ENCODE measurements around the gene BSPRY. TPM values are rescaled to one million over a fixed set of nuclear protein-coding genes. Genes with fewer than 3 reads are reported as not detected.

Gene BSPRY
- total RNA-seq, 3 donors from 2014 or later (not counting 1 experiment from before 2014, with no cell fraction given): 3.3 to 5.5 (median 4.3) TPM

GRCh38 chr9:113410207-113410864, 61.0 kb downstream of the BSPRY start, which contains the start of the genes C9orf43 and POLE3:
Gene C9orf43 (plus strand): TSS chr9:113410747. CDS start chr9:113413494, 2,747 bp downstream.
Gene POLE3 (minus strand): TSS chr9:113410675. CDS start chr9:113410293, 382 bp downstream.
- no peaks in the 10 kb centered on the region for H3K9me3 Mint-ChIP-seq

GRCh38 chr9:113416149-113416721, 66.9 kb downstream of the BSPRY start:
- Mint-ChIP-seq H3K4me1 (no peaks in the 10 kb centered on the region), H3K36me3 (no peaks in the 10 kb centered on the region), H3K27ac (no peak overlapping the region), H3K27me3 (ENCODE audit: low read depth in 2 of 2) (peaks cover 0 to 7% of the 10 kb centered on the region in 2 donors), H3K4me3 (no peak overlapping the region), H3K9me3 (no peaks in the 10 kb centered on the region)
- no peak overlapping the region for H3K27ac ChIP-seq (ENCODE audit: low read length)
- intact Hi-C loops (cut with micrococcal nuclease): no loop called here
- no peaks in the 10 kb centered on the region for H3K36me3 ChIP-seq (ENCODE audit: control insufficient read depth, insufficient read depth, low read length)
- no peaks in the 10 kb centered on the region for H3K27me3 ChIP-seq (ENCODE audit: control insufficient read depth, insufficient read depth, low read length)
- no peak for DNase-seq
- no peaks in the 10 kb centered on the region for H3K9me3 ChIP-seq (ENCODE audit: control insufficient read depth, insufficient read depth, low read length)
- TF ChIP-seq CTCF (IDR thresholded peaks at IDR 0.05): no peak
- WGBS (ENCODE audit: insufficient coverage): 43% methylated on average over 3 of the region's 3 CpGs
- no peak for ATAC-seq
- no peak overlapping the region for H3K4me3 ChIP-seq (ENCODE audit: low read length)
- peaks cover 5% of the 10 kb centered on the region for H3K4me1 ChIP-seq (ENCODE audit: control insufficient read depth, insufficient read depth, low read length)

More at GRCh38 chr9:113410207-113410864, 61.0 kb downstream of the BSPRY start, which contains the start of the genes C9orf43 and POLE3:
- Mint-ChIP-seq H3K4me3 (peak within 1 kb of the TSS; percentile 94), H3K4me1 (peaks cover 24 to 28% of the 10 kb centered on the region in 2 donors), H3K27ac (peak within 1 kb of the TSS; percentile 96 to 99), H3K27me3 (ENCODE audit: low read depth in 2 of 2) (no peaks in the 10 kb centered on the region), H3K36me3 (no peaks in the 10 kb centered on the region)
- peak within 1 kb of the TSS; percentile 95 for H3K27ac ChIP-seq (ENCODE audit: low read length)
- peaks cover 23% of the 10 kb centered on the region for H3K4me1 ChIP-seq (ENCODE audit: control insufficient read depth, insufficient read depth, low read length)
- no peak for TF ChIP-seq CTCF (IDR thresholded peaks at IDR 0.05)
- ATAC-seq (peak; percentile 88 to 97 (median 91)), DNase-seq (peak; percentile 94 to 97)
- intact Hi-C loops (cut with micrococcal nuclease): loop anchor here (1.0 to 2.0 kb wide), 5 partner anchors 9 to 190 kb away; partner anchors contain the start of genes ALAD, CDC26, FKBP15 and PRPF4
- H3K9me3 ChIP-seq (ENCODE audit: control insufficient read depth, insufficient read depth, low read length): no peaks in the 10 kb centered on the region
- peaks cover 7% of the 10 kb centered on the region for H3K36me3 ChIP-seq (ENCODE audit: control insufficient read depth, insufficient read depth, low read length)
- no peaks in the 10 kb centered on the region for H3K27me3 ChIP-seq (ENCODE audit: control insufficient read depth, insufficient read depth, low read length)
- H3K4me3 ChIP-seq (ENCODE audit: low read length): peak within 1 kb of the TSS; percentile 78
- under 1% methylated on average over 61 of the region's 61 CpGs for WGBS (ENCODE audit: insufficient coverage)

- H3K27ac ChIP-seq (ENCODE audit: low read length): no peak overlapping the region
- no peak overlapping the region for H3K4me3 ChIP-seq (ENCODE audit: low read length)
- Mint-ChIP-seq H3K4me3 (no peak overlapping the region), H3K27me3 (ENCODE audit: low read depth in 2 of 2) (peaks cover 0 to 10% of the 10 kb centered on the region in 2 donors), H3K36me3 (no peaks in the 10 kb centered on the region), H3K9me3 (no peaks in the 10 kb centered on the region), H3K4me1 (no peaks in the 10 kb centered on the region), H3K27ac (no peak overlapping the region)
- ATAC-seq (no peak), DNase-seq (peak in 1 of 2 donors; percentile 41)
- intact Hi-C loops (cut with micrococcal nuclease): no loop called here
- H3K4me1 ChIP-seq (ENCODE audit: control insufficient read depth, insufficient read depth, low read length): no peaks in the 10 kb centered on the region
- H3K9me3 ChIP-seq (ENCODE audit: control insufficient read depth, insufficient read depth, low read length): no peaks in the 10 kb centered on the region
- WGBS (ENCODE audit: insufficient coverage): 88% methylated on average over 3 of the region's 4 CpGs
- TF ChIP-seq CTCF (IDR thresholded peaks at IDR 0.05): no peak
- H3K36me3 ChIP-seq (ENCODE audit: control insufficient read depth, insufficient read depth, low read length): no peaks in the 10 kb centered on the region
- H3K27me3 ChIP-seq (ENCODE audit: control insufficient read depth, insufficient read depth, low read length): no peaks in the 10 kb centered on the region
These were observed 68.0 kb downstream of the BSPRY start for GRCh38 chr9:113417370-113417769.

Other genes starting within 250 kb of the BSPRY start
- gene SLC31A2, start 198.5 kb upstream of the BSPRY start, total RNA-seq: 1 to 10 TPM; 4.9 to 7.9 (median 6.0) TPM
- gene FKBP15, start 128.3 kb upstream of the BSPRY start, total RNA-seq: 10 to 100 TPM; 35.0 to 37.9 (median 35.9) TPM
- gene SLC31A1, start 128.0 kb upstream of the BSPRY start, total RNA-seq: 10 to 100 TPM in 2 of 3 donors, 1 to 10 TPM in 1; 7.9 to 27.8 (median 11.8) TPM
- gene CDC26, start 74.0 kb upstream of the BSPRY start, total RNA-seq: 10 to 100 TPM; 16.8 to 24.8 (median 21.5) TPM
- 10 to 100 TPM; 16.9 to 23.2 (median 21.1) TPM for gene PRPF4, start 73.9 kb upstream of the BSPRY start, total RNA-seq
- not detected for gene RNF183, start 46.2 kb upstream of the BSPRY start, total RNA-seq
- under 1 TPM; 0.16 to 0.55 (median 0.19) TPM for gene WDR31, start 9.3 kb upstream of the BSPRY start, total RNA-seq
- gene HDHD3, start 27.4 kb downstream of the BSPRY start, total RNA-seq: 10 to 100 TPM in 1 of 3 donors, 1 to 10 TPM in 2; 6.1 to 11.8 (median 9.6) TPM
- gene ALAD, start 51.7 kb downstream of the BSPRY start, total RNA-seq: 10 to 100 TPM; 30.3 to 38.7 (median 36.4) TPM
- gene POLE3, start 61.1 kb downstream of the BSPRY start, total RNA-seq: 10 to 100 TPM; 59.2 to 66.7 (median 62.2) TPM
- under 1 TPM; 0.45 to 0.71 (median 0.50) TPM for gene C9orf43, start 61.2 kb downstream of the BSPRY start, total RNA-seq
- 100 to 1,000 TPM; 148 to 269 (median 190) TPM for gene RGS3, start 114.2 kb downstream of the BSPRY start, total RNA-seq

Data from natural killer cell (primary cell).